ENCODE results near the gene RALBP1.

GRCh38 chr18:9426753-9427152, 48.6 kb upstream of the RALBP1 start:
- TF ChIP-seq CTCF (IDR thresholded peaks at IDR 0.05) (no peak), POLR2AphosphoS5 (IDR thresholded peaks at IDR 0.05; ENCODE audit: low read depth, low read length) (no peak)

Measured in Panc1 (cell line).